Stromal cell of bone marrow (primary cell): ENCODE results near the gene TES.

Experiments
- DNase-seq: peaks from one replicate; pipeline ENCODE4 v3.0.0-alpha.2; 2012; ENCODE audit warnings: low read depth

Gene TES

GRCh38 chr7:116246357-116246756 lies 36.0 kb downstream of the TES start:
- DNase-seq = no peak

GRCh38 chr7:116249969-116250553 lies 39.7 kb downstream of the TES start:
- DNase-seq = no peak

- no peak for DNase-seq
Measured at GRCh38 chr7:116251675-116252074, 41.3 kb downstream of the TES start.

- no peak for DNase-seq
Measured at GRCh38 chr7:116252249-116252648, 41.9 kb downstream of the TES start.

GRCh38 chr7:116257156-116257555 lies 46.8 kb downstream of the TES start:
- no peak for DNase-seq

GRCh38 chr7:116258734-116259133 lies 48.4 kb downstream of the TES start:
- DNase-seq = peak; percentile 52

- DNase-seq = no peak
Measured at GRCh38 chr7:116259156-116259870, 49.0 kb downstream of the TES start.

GRCh38 chr7:116259871-116260440 lies 49.6 kb downstream of the TES start:
- DNase-seq = peak; percentile 35

GRCh38 chr7:116261904-116262303 lies 51.6 kb downstream of the TES start:
- no peak for DNase-seq

GRCh38 chr7:116265881-116266280 lies 55.5 kb downstream of the TES start:
- no peak for DNase-seq

GRCh38 chr7:116269466-116269865 lies 59.1 kb downstream of the TES start:
- DNase-seq = no peak

GRCh38 chr7:116271161-116271913 lies 61.0 kb downstream of the TES start:
- DNase-seq = peak; percentile 57

- DNase-seq = peak; percentile 95
Measured at GRCh38 chr7:116271963-116272886, 61.9 kb downstream of the TES start.

GRCh38 chr7:116273283-116273917 lies 63.1 kb downstream of the TES start:
- no peak for DNase-seq

GRCh38 chr7:116273918-116274301 lies 63.6 kb downstream of the TES start:
- DNase-seq = no peak

- DNase-seq = no peak
Measured at GRCh38 chr7:116277070-116277469, 66.7 kb downstream of the TES start.

GRCh38 chr7:116279217-116279616 lies 68.9 kb downstream of the TES start:
- no peak for DNase-seq

- DNase-seq = no peak
Measured at GRCh38 chr7:116280803-116281202, 70.5 kb downstream of the TES start.

- no peak for DNase-seq
Measured at GRCh38 chr7:116283595-116284204, 73.4 kb downstream of the TES start.

GRCh38 chr7:116284390-116284789 lies 74.1 kb downstream of the TES start:
- no peak for DNase-seq

GRCh38 chr7:116285252-116285651 lies 74.9 kb downstream of the TES start:
- DNase-seq = no peak
